Measurements from ENCODE around the gene NIPSNAP2. TPM values are rescaled to one million over a fixed set of nuclear protein-coding genes. Genes with fewer than 3 reads are reported as not detected.

The NIPSNAP2 gene
- total RNA-seq, 2 donors from 2014 or later, result 46.0 to 47.1 TPM

GRCh38 chr7:55957190-55957589 lies 7.2 kb upstream of the NIPSNAP2 start:
- Histone ChIP-seq H3K27ac (no peak overlapping the region), H3K4me3 (no peak overlapping the region), H3K9me3 (no peaks in the 10 kb centered on the region), H3K4me1 (ENCODE audit: control insufficient read depth in 1 of 2, low read depth in 2 of 2) (peaks cover 4 to 7% of the 10 kb centered on the region in 2 donors), H3K27me3 (replicated peaks; ENCODE audit: insufficient read depth) (no peaks in the 10 kb centered on the region), H3K36me3 (peaks cover 5% of the 10 kb centered on the region)
- DNase-seq (ENCODE audit: low spot score) (no peak), ATAC-seq (ENCODE audit: insufficient number of reproducible peaks, low FRiP score, low read depth) (no peak)
- no peak for TF ChIP-seq CTCF (IDR thresholded peaks at IDR 0.05)

- Histone ChIP-seq H3K9me3 (no peaks in the 10 kb centered on the region), H3K27ac (no peak overlapping the region), H3K4me3 (no peak overlapping the region), H3K27me3 (replicated peaks; ENCODE audit: insufficient read depth) (no peaks in the 10 kb centered on the region), H3K4me1 (ENCODE audit: control insufficient read depth in 1 of 2, low read depth in 2 of 2) (peaks cover 2 to 19% of the 10 kb centered on the region in 2 donors), H3K36me3 (no peaks in the 10 kb centered on the region)
- ATAC-seq (ENCODE audit: insufficient number of reproducible peaks, low FRiP score, low read depth) (no peak), DNase-seq (ENCODE audit: low spot score) (no peak)
- TF ChIP-seq CTCF (IDR thresholded peaks at IDR 0.05), result no peak
These were observed 2.4 kb upstream of the NIPSNAP2 start for GRCh38 chr7:55962014-55962413.

GRCh38 chr7:55963584-55964168 lies 709 bp upstream of the NIPSNAP2 start:
- Histone ChIP-seq H3K27me3 (replicated peaks; ENCODE audit: insufficient read depth) (no peaks in the 10 kb centered on the region), H3K4me1 (ENCODE audit: control insufficient read depth in 1 of 2, low read depth in 2 of 2) (peaks cover 2 to 19% of the 10 kb centered on the region in 2 donors), H3K27ac (peak overlapping the region; percentile 53 to 67), H3K36me3 (no peaks in the 10 kb centered on the region), H3K9me3 (no peaks in the 10 kb centered on the region), H3K4me3 (peak overlapping the region; percentile 91)
- TF ChIP-seq CTCF (IDR thresholded peaks at IDR 0.05), result no peak
- DNase-seq (ENCODE audit: low spot score) (no peak), ATAC-seq (ENCODE audit: insufficient number of reproducible peaks, low FRiP score, low read depth) (no peak)

- Histone ChIP-seq H3K27ac (peak overlapping the region; percentile 90 to 95), H3K4me1 (ENCODE audit: control insufficient read depth in 1 of 2, low read depth in 2 of 2) (peaks cover 2 to 19% of the 10 kb centered on the region in 2 donors), H3K27me3 (replicated peaks; ENCODE audit: insufficient read depth) (no peaks in the 10 kb centered on the region), H3K4me3 (peak overlapping the region; percentile 91), H3K36me3 (no peaks in the 10 kb centered on the region), H3K9me3 (no peaks in the 10 kb centered on the region)
- TF ChIP-seq CTCF (IDR thresholded peaks at IDR 0.05), result no peak
- peak; percentile 10 for DNase-seq (ENCODE audit: low spot score)
- ATAC-seq (ENCODE audit: insufficient number of reproducible peaks, low FRiP score, low read depth), result peak; percentile 9
These were observed 700 bp downstream of the NIPSNAP2 start for GRCh38 chr7:55965100-55965470.

- peaks cover 2 to 19% of the 10 kb centered on the region in 2 donors for H3K4me1 ChIP-seq (ENCODE audit: control insufficient read depth in 1 of 2, low read depth in 2 of 2)
- ATAC-seq (ENCODE audit: insufficient number of reproducible peaks, low FRiP score, low read depth), result no peak
- DNase-seq (ENCODE audit: low spot score), result no peak
- H3K36me3 ChIP-seq, result no peaks in the 10 kb centered on the region
- no peak for TF ChIP-seq CTCF (IDR thresholded peaks at IDR 0.05)
- peak overlapping the region in 1 of 2 donors; percentile 7 for H3K27ac ChIP-seq
- no peaks in the 10 kb centered on the region for H3K27me3 ChIP-seq (replicated peaks; ENCODE audit: insufficient read depth)
- no peaks in the 10 kb centered on the region for H3K9me3 ChIP-seq
- peak overlapping the region; percentile 91 for H3K4me3 ChIP-seq
These were observed 1.5 kb downstream of the NIPSNAP2 start for GRCh38 chr7:55965805-55966421.
